ENCODE data around the gene OR11H6. TPM values are rescaled to one million over a fixed set of nuclear protein-coding genes. Genes with fewer than 3 reads are reported as not detected.

The OR11H6 gene
- total and polyA plus RNA-seq, 5 experiments from 2014 or later: not detected

Other genes starting within 250 kb of the OR11H6 start
- not detected for gene OR4K15, start 248.1 kb upstream of the OR11H6 start, total RNA-seq
- gene OR4K15, start 248.1 kb upstream of the OR11H6 start, polyA plus RNA-seq: not detected
- not detected for gene OR4Q2, start 221.5 kb upstream of the OR11H6 start, total RNA-seq
- not detected for gene OR4Q2, start 221.5 kb upstream of the OR11H6 start, polyA plus RNA-seq
- not detected for gene OR4K14, start 204.4 kb upstream of the OR11H6 start, total RNA-seq
- not detected for gene OR4K14, start 204.4 kb upstream of the OR11H6 start, polyA plus RNA-seq
- not detected for gene OR4K13, start 187.7 kb upstream of the OR11H6 start, total RNA-seq
- not detected for gene OR4K13, start 187.7 kb upstream of the OR11H6 start, polyA plus RNA-seq
- not detected for gene OR4L1, start 163.7 kb upstream of the OR11H6 start, total RNA-seq
- gene OR4L1, start 163.7 kb upstream of the OR11H6 start, polyA plus RNA-seq: not detected
- gene OR4K17, start 113.0 kb upstream of the OR11H6 start, total RNA-seq: not detected
- not detected for gene OR4K17, start 113.0 kb upstream of the OR11H6 start, polyA plus RNA-seq
- not detected for gene OR4N5, start 84.9 kb upstream of the OR11H6 start, total RNA-seq
- gene OR4N5, start 84.9 kb upstream of the OR11H6 start, polyA plus RNA-seq: not detected
- not detected for gene OR11G2, start 32.8 kb upstream of the OR11H6 start, total RNA-seq
- gene OR11G2, start 32.8 kb upstream of the OR11H6 start, polyA plus RNA-seq: not detected
- not detected for gene OR11H7, start 5.3 kb downstream of the OR11H6 start, total RNA-seq
- not detected for gene OR11H7, start 5.3 kb downstream of the OR11H6 start, polyA plus RNA-seq
- not detected for gene OR11H4, start 15.6 kb downstream of the OR11H6 start, total RNA-seq
- gene OR11H4, start 15.6 kb downstream of the OR11H6 start, polyA plus RNA-seq: not detected
- 10 to 100 TPM; 22.8 to 23.5 TPM for gene TTC5, start 82.2 kb downstream of the OR11H6 start, total RNA-seq
- 10 to 100 TPM; 16.1 to 22.3 (median 18.7) TPM for gene TTC5, start 82.2 kb downstream of the OR11H6 start, polyA plus RNA-seq
- gene CCNB1IP1, start 109.6 kb downstream of the OR11H6 start, total RNA-seq: 10 to 100 TPM; 26.6 to 28.4 TPM
- gene CCNB1IP1, start 109.6 kb downstream of the OR11H6 start, polyA plus RNA-seq: 10 to 100 TPM; 15.7 to 21.6 (median 18.5) TPM
- 10 to 100 TPM; 21.6 to 22.9 TPM for gene PARP2, start 119.9 kb downstream of the OR11H6 start, total RNA-seq
- 10 to 100 TPM in 1 of 3 donors, 1 to 10 TPM in 2; 8.8 to 13.6 (median 9.6) TPM for gene PARP2, start 119.9 kb downstream of the OR11H6 start, polyA plus RNA-seq
- 10 to 100 TPM; 60.6 to 70.4 TPM for gene TEP1, start 189.8 kb downstream of the OR11H6 start, total RNA-seq
- 1 to 10 TPM; 3.0 to 4.9 (median 4.5) TPM for gene TEP1, start 189.8 kb downstream of the OR11H6 start, polyA plus RNA-seq
- under 1 TPM; 0.52 to 0.57 TPM for gene KLHL33, start 212.5 kb downstream of the OR11H6 start, total RNA-seq
- gene KLHL33, start 212.5 kb downstream of the OR11H6 start, polyA plus RNA-seq: under 1 TPM; 0.43 to 0.77 (median 0.43) TPM
- gene OSGEP, start 231.1 kb downstream of the OR11H6 start, total RNA-seq: 10 to 100 TPM; 82.5 to 89.2 TPM
- gene OSGEP, start 231.1 kb downstream of the OR11H6 start, polyA plus RNA-seq: 10 to 100 TPM; 38.8 to 43.3 (median 42.0) TPM
- 100 to 1,000 TPM; 137 to 144 TPM for gene APEX1, start 231.5 kb downstream of the OR11H6 start, total RNA-seq
- gene APEX1, start 231.5 kb downstream of the OR11H6 start, polyA plus RNA-seq: 100 to 1,000 TPM; 125 to 176 (median 148) TPM
- gene PIP4P1, start 237.7 kb downstream of the OR11H6 start, total RNA-seq: 10 to 100 TPM; 74.2 to 76.1 TPM
- 10 to 100 TPM; 21.0 to 31.1 (median 21.3) TPM for gene PIP4P1, start 237.7 kb downstream of the OR11H6 start, polyA plus RNA-seq
- gene PNP, start 245.7 kb downstream of the OR11H6 start, total RNA-seq: 10 to 100 TPM; 64.6 to 65.7 TPM
- gene PNP, start 245.7 kb downstream of the OR11H6 start, polyA plus RNA-seq: 10 to 100 TPM; 32.2 to 57.9 (median 40.6) TPM